PC-3 (cell line): ENCODE data around the gene CCDC177.

ENCODE experiments used
- CTCF ChIP-seq: fragments of 300-600 bp; sonication (generic); conservative IDR thresholded peaks from 2 replicates; pipeline ENCODE4 v1.5.1; 2017; ENCODE audit warnings: antibody characterized with exemption, low read depth, mild to moderate bottlenecking, low read length
- EZH2 ChIP-seq: fragments of 300-600 bp; sonication (generic); IDR thresholded peaks from one replicate; pipeline ENCODE4 v1.6.1; 2017; ENCODE audit warnings: antibody characterized with exemption, mild to moderate bottlenecking, low read length; ENCODE audit not compliant: unreplicated experiment
- EZH2phosphoT487 ChIP-seq: fragments of 300-600 bp; sonication (generic); IDR thresholded peaks from 2 replicates; pipeline ENCODE4 v1.6.1; 2018; ENCODE audit warnings: mild to moderate bottlenecking, antibody characterized with exemption, low read length, borderline replicate concordance

- TF ChIP-seq EZH2phosphoT487 (no peak), CTCF (no peak), EZH2 (no peak)
Measured at GRCh38 chr14:69587389-69587788, 12.7 kb upstream of the CCDC177 start.
